ENCODE results near the gene APOL2.
"Not testable (repeated sequence)": the region's sequence is repeated elsewhere in the genome, so short reads cannot be mapped to it uniquely, and the experiment has no call there.

APOL2 gene

DNA sequence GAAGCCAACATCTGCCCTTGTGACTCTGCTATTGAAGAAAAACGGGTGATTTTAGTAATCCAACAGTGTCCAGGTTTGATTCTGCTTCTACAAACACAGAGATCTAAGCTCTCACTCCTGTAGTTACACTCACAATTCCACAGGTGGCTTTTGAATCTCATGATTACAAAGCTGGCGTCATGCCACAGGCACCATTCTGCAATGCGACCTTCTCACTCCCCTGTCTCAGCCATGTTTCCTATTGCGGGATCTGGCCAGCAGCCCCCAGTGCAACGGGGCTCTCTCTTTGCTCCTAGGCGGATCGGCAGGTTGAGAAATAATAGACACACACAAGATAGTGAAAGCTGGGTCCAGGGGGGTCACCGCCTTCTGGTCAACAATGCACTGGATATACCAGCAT, 36.4 kb downstream of the APOL2 start:
- peaks cover 11% of the 10 kb centered on the region for H3K4me1 ChIP-seq (ENCODE audit: control insufficient read depth, insufficient read depth, low read length)
- DNase-seq (ENCODE audit: low read depth) = not testable (repeated sequence)

DNA sequence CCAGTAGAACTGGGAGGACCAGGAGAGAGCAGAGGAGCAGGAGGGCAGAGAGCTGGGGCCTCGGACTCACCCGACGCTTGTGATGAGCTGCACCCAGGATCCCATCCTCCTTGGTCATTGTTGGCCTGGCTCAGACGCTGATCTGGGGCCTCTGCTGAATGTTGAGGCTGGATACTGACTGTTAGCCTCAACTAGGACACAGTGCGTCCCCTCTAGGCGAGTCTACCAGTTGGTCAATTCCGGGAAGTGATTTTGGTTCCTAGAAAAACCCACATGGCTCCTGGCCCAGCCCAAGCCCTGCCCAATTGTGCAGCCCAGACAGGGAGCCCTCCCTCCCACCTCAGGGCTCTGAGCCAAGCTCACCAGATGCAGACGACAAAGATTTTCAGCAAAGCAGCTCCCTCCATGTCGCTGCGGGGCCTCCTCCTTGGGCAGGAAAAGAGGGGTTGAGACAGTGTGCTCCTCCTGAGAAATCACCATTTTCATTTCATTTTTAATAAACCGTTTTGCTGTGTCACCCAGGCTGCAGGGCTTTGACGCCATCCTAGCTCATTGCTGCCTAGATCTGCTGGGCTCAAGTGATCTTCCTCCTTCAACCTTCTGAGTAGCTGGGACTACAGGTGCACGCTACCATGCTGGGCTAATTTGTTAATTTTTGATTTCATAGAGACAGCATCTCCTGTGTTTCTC, 37.6 kb downstream of the APOL2 start, which contains the start of gene APOL4:
Gene APOL4 (minus strand): TSS at position 180 of the 690 bp plus-strand sequence. CDS start 75 bp downstream, at position 105.
- H3K9me3 ChIP-seq (ENCODE audit: control insufficient read depth, low read length) = no peaks in the 10 kb centered on the region
- H3K36me3 ChIP-seq (ENCODE audit: control insufficient read depth, insufficient read depth, low read length, severe bottlenecking) = no peaks in the 10 kb centered on the region
- H3K27me3 ChIP-seq (replicated peaks; ENCODE audit: control insufficient read depth, insufficient read depth, low read length) = peaks cover 4% of the 10 kb centered on the region
- no peak within 1 kb of the TSS for H3K4me3 ChIP-seq (ENCODE audit: low read length)
- peak; percentile 36 for DNase-seq (ENCODE audit: low read depth)
- H3K4me1 ChIP-seq (ENCODE audit: control insufficient read depth, insufficient read depth, low read length) = peaks cover 17% of the 10 kb centered on the region
- H3K9ac ChIP-seq (ENCODE audit: low read length) = no peak within 1 kb of the TSS

More for the DNA sequence above, 36.4 kb downstream of the APOL2 start:
- not testable (repeated sequence) for H3K36me3 ChIP-seq (ENCODE audit: control insufficient read depth, insufficient read depth, low read length, severe bottlenecking); H3K4me3 ChIP-seq (ENCODE audit: low read length); H3K27me3 ChIP-seq (replicated peaks; ENCODE audit: control insufficient read depth, insufficient read depth, low read length); H3K9me3 ChIP-seq (ENCODE audit: control insufficient read depth, low read length); H3K9ac ChIP-seq (ENCODE audit: low read length)

DNA sequence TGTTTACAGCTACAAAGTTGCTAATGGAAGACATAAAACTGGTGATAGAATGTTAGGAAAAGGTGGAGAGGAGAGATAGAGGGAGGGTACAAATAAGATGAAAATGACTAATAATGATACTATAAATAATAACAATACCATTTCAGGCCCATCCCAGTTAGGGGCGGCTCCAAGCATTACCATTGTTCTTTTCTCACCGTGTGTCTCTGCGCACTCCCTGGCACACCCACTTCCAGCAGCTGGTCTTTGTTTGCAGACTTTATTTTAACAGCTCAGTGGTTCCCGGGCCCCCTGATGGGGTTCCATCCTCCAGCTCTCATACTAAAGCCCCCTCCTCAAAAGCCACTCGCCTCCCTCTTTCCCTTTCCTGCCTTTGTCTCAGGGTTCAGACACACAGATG, 38.3 kb downstream of the APOL2 start:
- DNase-seq (ENCODE audit: low read depth); H3K36me3 ChIP-seq (ENCODE audit: control insufficient read depth, insufficient read depth, low read length, severe bottlenecking); H3K9ac ChIP-seq (ENCODE audit: low read length); H3K27me3 ChIP-seq (replicated peaks; ENCODE audit: control insufficient read depth, insufficient read depth, low read length); H3K4me3 ChIP-seq (ENCODE audit: low read length); H3K9me3 ChIP-seq (ENCODE audit: control insufficient read depth, low read length): not testable (repeated sequence)
- peaks cover 19% of the 10 kb centered on the region for H3K4me1 ChIP-seq (ENCODE audit: control insufficient read depth, insufficient read depth, low read length)

DNA sequence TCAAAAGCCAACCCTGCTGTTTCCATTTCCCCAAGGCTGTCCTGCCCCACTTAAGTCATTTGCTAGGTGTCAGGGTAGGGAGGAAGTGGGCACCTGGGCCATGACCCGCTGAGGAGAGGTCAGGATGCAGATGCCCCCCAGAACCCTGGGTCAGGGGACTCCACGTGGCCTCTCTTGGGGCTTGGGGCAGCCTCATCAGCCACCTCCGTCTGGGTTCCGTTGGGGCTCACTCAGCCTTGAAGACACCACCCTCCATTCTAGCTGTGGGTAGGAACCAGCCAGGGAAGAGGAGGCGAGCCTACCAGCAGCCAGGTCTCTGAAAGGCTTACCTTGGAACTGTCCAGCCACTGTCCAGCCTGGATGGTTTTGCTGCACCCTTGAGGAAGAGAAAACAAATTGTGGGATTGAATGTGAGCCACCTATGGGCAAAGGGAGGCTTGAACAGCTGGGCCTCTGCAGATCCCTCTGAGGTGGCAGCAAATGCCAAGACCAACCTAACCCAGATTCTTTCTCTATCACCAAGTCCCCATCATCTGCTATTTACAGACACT, 40.3 kb downstream of the APOL2 start:
- DNase-seq (ENCODE audit: low read depth) = no peak
- Histone ChIP-seq H3K36me3 (ENCODE audit: control insufficient read depth, insufficient read depth, low read length, severe bottlenecking) (no peaks in the 10 kb centered on the region), H3K27me3 (replicated peaks; ENCODE audit: control insufficient read depth, insufficient read depth, low read length) (peaks cover 3% of the 10 kb centered on the region), H3K4me1 (ENCODE audit: control insufficient read depth, insufficient read depth, low read length) (peaks cover 19% of the 10 kb centered on the region), H3K9ac (ENCODE audit: low read length) (no peak overlapping the region), H3K4me3 (ENCODE audit: low read length) (no peak overlapping the region), H3K9me3 (ENCODE audit: control insufficient read depth, low read length) (no peaks in the 10 kb centered on the region)

DNA sequence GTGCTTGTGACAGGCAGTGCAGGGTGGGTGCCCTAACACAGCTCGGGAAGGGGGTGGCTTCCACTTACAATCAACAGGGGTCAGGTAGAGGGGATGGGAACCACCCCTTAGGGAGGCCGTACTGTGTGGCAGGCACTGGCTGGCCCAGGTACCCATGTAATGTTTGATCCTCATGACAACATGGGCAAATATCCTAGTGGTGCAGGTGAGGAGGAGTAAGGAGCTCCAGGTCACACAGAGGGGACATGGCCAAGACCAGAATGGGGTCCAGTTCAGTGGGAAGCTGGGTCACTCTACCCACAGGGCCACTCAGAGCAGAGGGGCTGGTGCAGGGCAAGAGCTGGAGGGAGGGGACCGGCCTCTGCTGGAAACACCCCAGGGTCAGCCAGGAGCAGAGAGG, 40.8 kb downstream of the APOL2 start:
- H3K4me1 ChIP-seq (ENCODE audit: control insufficient read depth, insufficient read depth, low read length) = peaks cover 19% of the 10 kb centered on the region
- H3K27me3 ChIP-seq (replicated peaks; ENCODE audit: control insufficient read depth, insufficient read depth, low read length) = no peaks in the 10 kb centered on the region
- no peak for DNase-seq (ENCODE audit: low read depth)
- no peak overlapping the region for H3K9ac ChIP-seq (ENCODE audit: low read length)
- no peaks in the 10 kb centered on the region for H3K36me3 ChIP-seq (ENCODE audit: control insufficient read depth, insufficient read depth, low read length, severe bottlenecking)
- no peak overlapping the region for H3K4me3 ChIP-seq (ENCODE audit: low read length)
- no peaks in the 10 kb centered on the region for H3K9me3 ChIP-seq (ENCODE audit: control insufficient read depth, low read length)

DNA sequence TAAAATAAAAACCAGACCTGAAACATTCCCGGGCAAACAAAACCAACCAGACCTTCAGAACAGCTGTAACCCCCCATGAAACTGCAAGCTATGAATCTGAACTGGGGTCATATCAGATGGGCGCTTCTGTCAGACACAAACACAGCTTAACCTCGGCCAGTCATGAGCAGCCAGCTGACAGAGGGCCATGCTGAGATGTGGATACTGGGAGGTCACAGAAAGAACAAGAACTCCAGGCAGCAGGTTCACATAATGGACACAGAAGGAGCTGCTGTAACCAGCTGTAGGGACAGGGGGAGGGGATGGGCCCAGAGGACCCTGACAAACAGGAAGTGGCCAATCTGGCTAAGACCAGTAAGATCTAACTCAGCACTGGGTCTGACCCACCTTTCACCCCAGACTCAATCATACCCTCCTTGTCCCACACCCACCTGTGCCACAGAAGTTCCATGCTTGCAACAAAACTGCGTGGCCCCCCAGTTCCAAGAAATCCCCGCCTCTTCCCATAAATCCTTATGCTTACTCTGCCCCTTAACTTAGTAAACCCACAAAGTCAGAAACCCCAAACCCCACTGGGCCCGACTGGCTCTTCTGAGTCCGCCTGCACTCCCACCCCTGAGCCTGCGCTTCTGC, 41.7 kb downstream of the APOL2 start:
- Histone ChIP-seq H3K9me3 (ENCODE audit: control insufficient read depth, low read length) (no peaks in the 10 kb centered on the region), H3K9ac (ENCODE audit: low read length) (no peak overlapping the region), H3K36me3 (ENCODE audit: control insufficient read depth, insufficient read depth, low read length, severe bottlenecking) (no peaks in the 10 kb centered on the region), H3K4me1 (ENCODE audit: control insufficient read depth, insufficient read depth, low read length) (peaks cover 19% of the 10 kb centered on the region), H3K27me3 (replicated peaks; ENCODE audit: control insufficient read depth, insufficient read depth, low read length) (no peaks in the 10 kb centered on the region), H3K4me3 (ENCODE audit: low read length) (no peak overlapping the region)
- DNase-seq (ENCODE audit: low read depth) = no peak

DNA sequence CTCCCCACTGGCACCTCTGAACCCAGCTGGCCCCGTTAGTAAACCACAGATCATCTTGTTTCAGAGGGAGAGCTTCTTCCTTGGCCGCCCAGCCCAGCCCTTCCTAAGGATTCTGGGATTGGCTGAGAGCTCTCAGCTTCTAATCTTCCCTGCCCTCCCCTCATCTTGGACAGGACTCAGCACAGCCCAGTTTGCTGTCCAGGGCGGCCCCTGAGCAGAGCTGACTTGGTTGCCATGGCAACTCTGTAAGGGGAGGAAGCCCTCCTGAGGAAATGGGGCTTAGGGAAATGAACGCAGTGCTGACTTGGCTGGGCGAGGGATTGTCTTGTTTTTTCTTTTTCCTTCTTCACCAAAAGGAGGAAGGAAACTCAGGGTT, 42.3 kb downstream of the APOL2 start:
- peak; percentile 81 for DNase-seq (ENCODE audit: low read depth)
- Histone ChIP-seq H3K36me3 (ENCODE audit: control insufficient read depth, insufficient read depth, low read length, severe bottlenecking) (no peaks in the 10 kb centered on the region), H3K27me3 (replicated peaks; ENCODE audit: control insufficient read depth, insufficient read depth, low read length) (no peaks in the 10 kb centered on the region), H3K4me3 (ENCODE audit: low read length) (no peak overlapping the region), H3K9ac (ENCODE audit: low read length) (no peak overlapping the region), H3K4me1 (ENCODE audit: control insufficient read depth, insufficient read depth, low read length) (peaks cover 19% of the 10 kb centered on the region), H3K9me3 (ENCODE audit: control insufficient read depth, low read length) (no peaks in the 10 kb centered on the region)

DNA sequence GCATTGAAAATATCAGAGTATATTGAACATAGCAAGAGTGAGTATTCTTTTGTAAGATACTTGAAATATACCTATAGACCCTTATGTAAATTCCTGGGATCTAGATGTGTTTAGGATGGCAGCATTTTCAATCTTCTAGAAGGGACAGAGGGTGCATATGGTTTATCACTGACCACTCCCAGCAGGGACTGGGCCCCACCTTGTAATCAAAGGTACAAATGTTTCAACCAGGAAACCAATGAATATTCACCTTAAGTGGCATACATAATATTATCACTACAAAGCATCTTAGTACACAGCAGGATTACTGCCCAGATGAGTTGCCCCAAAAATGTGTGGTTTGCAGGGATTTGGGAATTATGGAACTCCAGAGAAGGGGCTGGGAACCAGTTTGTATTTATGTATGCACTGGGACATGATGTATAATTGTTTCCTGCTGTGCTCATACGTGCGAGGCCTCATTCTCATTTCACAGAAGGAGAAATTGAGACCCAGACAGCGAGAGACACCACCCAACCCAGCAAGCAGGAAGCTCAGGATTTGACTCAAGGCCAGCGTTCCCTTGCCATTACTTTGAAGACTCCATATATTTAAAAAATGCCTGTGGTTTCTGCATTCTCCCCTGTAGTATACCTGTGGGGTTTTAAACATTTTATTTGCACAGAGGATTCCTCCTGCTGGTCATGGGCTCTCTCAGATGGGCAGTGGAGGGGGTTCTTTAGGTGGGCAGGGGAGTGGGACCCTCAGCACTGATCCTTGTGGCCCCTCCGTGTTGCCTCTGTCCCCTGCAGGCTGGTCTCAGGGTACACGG, 42.9 kb downstream of the APOL2 start:
- peaks cover 17% of the 10 kb centered on the region for H3K4me1 ChIP-seq (ENCODE audit: control insufficient read depth, insufficient read depth, low read length)
- no peak for DNase-seq (ENCODE audit: low read depth)
- H3K9ac ChIP-seq (ENCODE audit: low read length) = no peak overlapping the region
- H3K4me3 ChIP-seq (ENCODE audit: low read length) = no peak overlapping the region
- no peaks in the 10 kb centered on the region for H3K9me3 ChIP-seq (ENCODE audit: control insufficient read depth, low read length)
- H3K27me3 ChIP-seq (replicated peaks; ENCODE audit: control insufficient read depth, insufficient read depth, low read length) = no peaks in the 10 kb centered on the region
- no peaks in the 10 kb centered on the region for H3K36me3 ChIP-seq (ENCODE audit: control insufficient read depth, insufficient read depth, low read length, severe bottlenecking)

DNA sequence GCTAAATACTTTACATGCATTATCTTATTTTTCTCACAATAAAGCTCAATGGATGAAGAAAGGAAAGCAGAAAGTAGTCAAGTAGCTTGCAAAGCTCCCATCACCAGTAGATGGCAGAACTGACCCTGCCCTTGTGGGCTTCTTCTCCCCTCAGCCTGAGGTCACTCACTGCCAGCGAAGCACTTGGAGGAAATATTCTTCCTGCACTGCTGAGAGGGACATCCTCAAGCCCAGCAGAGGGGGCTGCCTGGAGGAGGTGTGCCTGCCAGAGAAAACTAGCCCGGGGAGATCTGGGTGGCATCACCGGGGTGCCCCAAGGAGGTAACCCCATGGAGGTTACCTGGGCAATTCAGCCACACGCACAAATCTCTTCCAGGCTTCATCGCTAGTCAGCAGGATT, 44.4 kb downstream of the APOL2 start:
- no peak overlapping the region for H3K9ac ChIP-seq (ENCODE audit: low read length)
- no peaks in the 10 kb centered on the region for H3K27me3 ChIP-seq (replicated peaks; ENCODE audit: control insufficient read depth, insufficient read depth, low read length)
- DNase-seq (ENCODE audit: low read depth) = peak; percentile 80
- H3K4me3 ChIP-seq (ENCODE audit: low read length) = no peak overlapping the region
- H3K36me3 ChIP-seq (ENCODE audit: control insufficient read depth, insufficient read depth, low read length, severe bottlenecking) = no peaks in the 10 kb centered on the region
- H3K4me1 ChIP-seq (ENCODE audit: control insufficient read depth, insufficient read depth, low read length) = peaks cover 19% of the 10 kb centered on the region
- H3K9me3 ChIP-seq (ENCODE audit: control insufficient read depth, low read length) = no peaks in the 10 kb centered on the region

DNA sequence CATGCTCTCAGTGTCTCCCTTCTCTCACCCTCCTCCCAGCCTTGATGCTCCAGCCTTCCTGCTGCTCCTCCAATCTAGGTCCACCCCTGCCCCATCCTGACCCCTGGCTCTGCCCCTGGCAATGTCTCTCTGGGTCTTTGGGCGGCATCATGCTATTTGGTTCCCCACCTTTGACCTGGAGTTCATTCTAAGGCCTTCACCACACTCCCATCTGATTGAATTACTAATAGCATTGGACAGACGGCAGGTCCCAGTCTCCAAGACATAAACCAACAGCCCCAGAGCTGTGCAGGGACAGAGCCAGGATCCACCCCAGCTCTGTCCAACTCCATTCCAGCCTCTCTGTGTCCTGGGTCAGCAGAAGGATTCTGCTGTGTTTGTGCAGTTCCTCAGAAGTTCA, 44.9 kb downstream of the APOL2 start:
- DNase-seq (ENCODE audit: low read depth) = no peak
- H3K4me3 ChIP-seq (ENCODE audit: low read length) = no peak overlapping the region
- no peaks in the 10 kb centered on the region for H3K36me3 ChIP-seq (ENCODE audit: control insufficient read depth, insufficient read depth, low read length, severe bottlenecking)
- no peaks in the 10 kb centered on the region for H3K9me3 ChIP-seq (ENCODE audit: control insufficient read depth, low read length)
- peaks cover 19% of the 10 kb centered on the region for H3K4me1 ChIP-seq (ENCODE audit: control insufficient read depth, insufficient read depth, low read length)
- no peak overlapping the region for H3K9ac ChIP-seq (ENCODE audit: low read length)
- no peaks in the 10 kb centered on the region for H3K27me3 ChIP-seq (replicated peaks; ENCODE audit: control insufficient read depth, insufficient read depth, low read length)

DNA sequence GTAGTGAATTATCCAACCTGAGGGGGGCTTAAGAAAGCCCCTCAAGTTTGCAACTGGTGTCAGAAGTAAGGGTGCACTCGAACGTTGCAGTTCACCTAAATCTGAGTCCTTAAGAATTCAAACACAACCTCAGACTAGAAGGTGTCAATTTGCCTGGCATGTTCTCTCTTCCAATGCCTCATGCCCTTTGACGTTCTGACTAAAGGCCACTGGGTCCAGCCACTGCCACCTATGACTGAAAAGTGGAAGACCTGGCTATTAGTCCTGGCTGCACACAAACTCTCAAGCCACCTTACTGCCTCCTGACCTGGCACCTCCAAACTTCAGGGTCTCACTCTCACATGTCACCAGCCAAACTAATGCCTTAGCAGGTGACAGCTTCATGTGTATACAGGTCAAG, 45.8 kb downstream of the APOL2 start:
- H3K9ac ChIP-seq (ENCODE audit: low read length) = no peak overlapping the region

More for the DNA sequence above, 45.8 kb downstream of the APOL2 start:
- H3K27me3 ChIP-seq (replicated peaks; ENCODE audit: control insufficient read depth, insufficient read depth, low read length) = no peaks in the 10 kb centered on the region
- no peaks in the 10 kb centered on the region for H3K9me3 ChIP-seq (ENCODE audit: control insufficient read depth, low read length)
- no peaks in the 10 kb centered on the region for H3K36me3 ChIP-seq (ENCODE audit: control insufficient read depth, insufficient read depth, low read length, severe bottlenecking)
- no peak for DNase-seq (ENCODE audit: low read depth)
- H3K4me3 ChIP-seq (ENCODE audit: low read length) = no peak overlapping the region
- peaks cover 19% of the 10 kb centered on the region for H3K4me1 ChIP-seq (ENCODE audit: control insufficient read depth, insufficient read depth, low read length)
